Memory B cell (primary cell): ENCODE data around the gene TBX18.

Experiments used
- ATAC-seq: fragments of 150-1000 bp; cut with Tn5 transposase; 2 replicates; pipeline ENCODE4 v1.10.0; 2021; ENCODE audit warnings: low read depth, mild to moderate bottlenecking, moderate library complexity
- DNase-seq, 2 donors: peaks; one replicate each; pipeline ENCODE4 v3.0.0; 2022; ENCODE audit warnings: low spot score in 2 of 2
- H3K27ac Mint-ChIP-seq: one replicate; pipeline ENCODE4 v1.8.0; 2022; ENCODE audit warnings: mild to moderate bottlenecking, moderate library complexity, mixed read lengths
- H3K27me3 Mint-ChIP-seq: one replicate; pipeline ENCODE4 v1.8.0; 2022; ENCODE audit warnings: mixed read lengths
- H3K36me3 Mint-ChIP-seq: one replicate; pipeline ENCODE4 v1.8.0; 2022; ENCODE audit warnings: mild to moderate bottlenecking, mixed read lengths
- H3K4me1 Mint-ChIP-seq: one replicate; pipeline ENCODE4 v1.8.0; 2022; ENCODE audit warnings: mixed read lengths
- H3K4me3 Mint-ChIP-seq: one replicate; pipeline ENCODE4 v1.8.0; 2022; ENCODE audit warnings: mild to moderate bottlenecking, moderate library complexity, mixed read lengths
- H3K9me3 Mint-ChIP-seq: one replicate; pipeline ENCODE4 v1.8.0; 2022; ENCODE audit warnings: mixed read lengths

Gene TBX18

DNA sequence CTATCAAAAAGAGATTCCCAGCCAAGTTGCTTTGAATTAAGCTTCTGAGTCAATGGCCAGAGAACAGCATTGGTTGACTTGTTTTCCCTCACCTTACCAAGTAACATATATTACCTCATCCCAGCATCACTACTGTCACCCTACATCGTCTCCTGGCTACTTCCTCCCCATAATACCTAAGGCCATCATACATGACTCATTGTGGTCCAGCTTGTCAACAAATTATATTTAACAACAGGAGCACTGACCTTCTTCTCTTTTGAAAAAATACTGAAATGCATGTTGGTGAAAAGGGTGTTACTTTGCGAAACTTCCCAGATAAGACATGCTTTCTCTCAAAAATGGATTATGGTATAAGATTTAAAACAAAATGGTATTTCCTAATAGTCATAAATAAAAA is 106.9 kb downstream of the TBX18 start:
- Mint-ChIP-seq H3K9me3 (no peaks in the 10 kb centered on the region), H3K4me1 (no peaks in the 10 kb centered on the region), H3K27ac (no peak overlapping the region), H3K27me3 (no peaks in the 10 kb centered on the region), H3K4me3 (no peak overlapping the region), H3K36me3 (no peaks in the 10 kb centered on the region)
- no peak for ATAC-seq
- no peak for DNase-seq

- DNase-seq = no peak
- no peaks in the 10 kb centered on the region for H3K9me3 Mint-ChIP-seq
- no peak overlapping the region for H3K4me3 Mint-ChIP-seq
- no peak overlapping the region for H3K27ac Mint-ChIP-seq
- H3K36me3 Mint-ChIP-seq = no peaks in the 10 kb centered on the region
- no peak for ATAC-seq
- no peaks in the 10 kb centered on the region for H3K27me3 Mint-ChIP-seq
- no peaks in the 10 kb centered on the region for H3K4me1 Mint-ChIP-seq
Observed at GRCh38 chr6:84657025-84657424, 107.4 kb downstream of the TBX18 start.

- Mint-ChIP-seq H3K9me3 (peaks cover 2% of the 10 kb centered on the region), H3K4me3 (no peak overlapping the region), H3K4me1 (no peaks in the 10 kb centered on the region), H3K27ac (no peak overlapping the region), H3K27me3 (no peaks in the 10 kb centered on the region), H3K36me3 (no peaks in the 10 kb centered on the region)
- ATAC-seq (no peak), DNase-seq (no peak)
Observed at GRCh38 chr6:84653027-84653551, 111.3 kb downstream of the TBX18 start.

DNA sequence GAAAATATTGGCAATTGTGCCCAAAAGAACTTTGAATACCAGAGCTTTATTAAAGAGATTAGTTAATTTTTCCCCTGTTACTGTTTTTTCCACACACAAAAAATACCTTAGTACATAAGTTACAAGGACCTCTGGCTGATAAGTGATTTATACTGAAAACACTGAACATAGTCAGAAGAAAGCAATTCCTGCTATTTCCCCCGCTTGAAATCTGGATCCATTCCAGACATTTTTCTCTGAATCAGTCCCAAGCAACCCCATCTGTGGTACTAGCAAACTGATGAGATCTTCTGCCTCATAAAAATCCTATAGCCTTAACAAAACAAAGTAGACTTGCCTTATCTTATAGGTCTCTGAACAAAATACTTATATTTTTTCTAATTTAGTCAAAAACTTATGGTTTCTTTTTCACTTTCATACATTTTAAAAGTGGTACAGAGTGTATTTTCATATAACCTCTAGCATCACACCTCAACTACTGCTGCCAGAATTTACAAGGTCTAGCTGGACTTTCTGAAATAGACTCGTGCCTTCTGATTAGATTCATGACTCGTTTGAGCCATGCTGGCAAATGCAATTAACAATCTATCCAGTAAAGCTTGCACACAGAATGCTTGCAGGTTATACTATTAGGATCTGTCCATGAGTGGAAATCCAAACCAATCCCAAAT is 111.9 kb downstream of the TBX18 start:
- Mint-ChIP-seq H3K27ac (no peak overlapping the region), H3K4me3 (no peak overlapping the region), H3K36me3 (no peaks in the 10 kb centered on the region), H3K9me3 (peaks cover 2% of the 10 kb centered on the region), H3K4me1 (no peaks in the 10 kb centered on the region), H3K27me3 (no peaks in the 10 kb centered on the region)
- ATAC-seq (no peak), DNase-seq (no peak)

DNA sequence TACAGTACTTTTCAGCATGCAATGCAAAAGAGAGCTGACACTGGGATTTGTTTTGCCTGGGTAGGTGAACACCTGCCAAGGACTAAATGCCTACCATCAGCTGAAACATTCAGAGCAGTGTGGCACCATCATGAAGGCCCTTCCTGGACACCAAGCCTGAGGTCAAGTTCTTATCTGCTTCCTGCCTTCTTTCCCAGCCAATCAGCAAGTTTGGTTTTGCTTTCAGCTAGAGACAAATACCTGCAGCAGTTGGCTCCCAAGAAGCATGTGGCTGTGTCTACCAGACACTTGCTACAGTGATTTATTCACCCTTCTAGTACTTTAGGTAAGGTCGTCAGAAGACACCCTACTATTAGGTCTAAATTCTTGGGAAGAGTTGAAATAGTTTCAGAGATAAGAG is 112.8 kb downstream of the TBX18 start:
- DNase-seq = no peak
- Mint-ChIP-seq H3K4me1 (no peaks in the 10 kb centered on the region), H3K36me3 (no peaks in the 10 kb centered on the region)

GRCh38 chr6:84648444-84648843 is 116.0 kb downstream of the TBX18 start:
- Mint-ChIP-seq H3K36me3 (no peaks in the 10 kb centered on the region), H3K4me1 (no peaks in the 10 kb centered on the region), H3K27me3 (no peaks in the 10 kb centered on the region), H3K4me3 (no peak overlapping the region), H3K27ac (no peak overlapping the region), H3K9me3 (peaks cover 3% of the 10 kb centered on the region)
- DNase-seq (no peak), ATAC-seq (no peak)

More for the DNA sequence above, 112.8 kb downstream of the TBX18 start:
- Mint-ChIP-seq H3K27me3 (no peaks in the 10 kb centered on the region), H3K27ac (no peak overlapping the region), H3K4me3 (no peak overlapping the region), H3K9me3 (peaks cover 2% of the 10 kb centered on the region)
- ATAC-seq = no peak

- Mint-ChIP-seq H3K9me3 (peaks cover 1% of the 10 kb centered on the region), H3K4me1 (no peaks in the 10 kb centered on the region), H3K36me3 (no peaks in the 10 kb centered on the region), H3K27me3 (no peaks in the 10 kb centered on the region), H3K27ac (no peak overlapping the region), H3K4me3 (no peak overlapping the region)
- DNase-seq (no peak), ATAC-seq (no peak)
Observed at GRCh38 chr6:84645563-84646266, 118.7 kb downstream of the TBX18 start.

DNA sequence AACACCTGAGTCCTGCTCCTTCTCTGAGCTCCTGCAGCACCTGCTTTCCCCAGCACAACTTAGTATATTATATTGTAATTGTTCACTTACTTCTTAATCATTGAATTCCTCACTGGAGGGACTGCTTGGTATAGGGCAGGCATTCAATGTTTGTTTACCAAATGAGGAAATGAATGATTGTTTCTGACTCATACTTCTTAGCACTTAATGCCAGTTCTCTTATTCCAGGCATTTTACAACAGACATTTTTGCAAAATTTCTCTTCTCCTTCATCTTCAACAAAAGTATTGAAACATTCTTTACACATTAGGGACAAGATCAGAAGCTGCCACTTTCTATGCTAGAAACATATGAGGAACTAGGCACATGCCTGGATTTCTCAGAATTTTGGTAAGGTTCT is 119.4 kb downstream of the TBX18 start:
- DNase-seq (no peak), ATAC-seq (no peak)
- Mint-ChIP-seq H3K27me3 (no peaks in the 10 kb centered on the region), H3K27ac (no peak overlapping the region), H3K36me3 (no peaks in the 10 kb centered on the region), H3K4me1 (no peaks in the 10 kb centered on the region), H3K4me3 (no peak overlapping the region), H3K9me3 (peaks cover 1% of the 10 kb centered on the region)

- H3K4me1 Mint-ChIP-seq = no peaks in the 10 kb centered on the region
- H3K27ac Mint-ChIP-seq = no peak overlapping the region
- ATAC-seq = no peak
- DNase-seq = no peak
- H3K27me3 Mint-ChIP-seq = no peaks in the 10 kb centered on the region
- H3K4me3 Mint-ChIP-seq = no peak overlapping the region
- H3K36me3 Mint-ChIP-seq = no peaks in the 10 kb centered on the region
- H3K9me3 Mint-ChIP-seq = peaks cover 1% of the 10 kb centered on the region
Observed at GRCh38 chr6:84643778-84644177, 120.6 kb downstream of the TBX18 start.

GRCh38 chr6:84641076-84641475 is 123.3 kb downstream of the TBX18 start:
- no peak for ATAC-seq
- H3K4me3 Mint-ChIP-seq = no peak overlapping the region
- no peaks in the 10 kb centered on the region for H3K36me3 Mint-ChIP-seq
- peaks cover 7% of the 10 kb centered on the region for H3K9me3 Mint-ChIP-seq
- no peak overlapping the region for H3K27ac Mint-ChIP-seq
- DNase-seq = no peak
- H3K27me3 Mint-ChIP-seq = no peaks in the 10 kb centered on the region
- H3K4me1 Mint-ChIP-seq = no peaks in the 10 kb centered on the region

DNA sequence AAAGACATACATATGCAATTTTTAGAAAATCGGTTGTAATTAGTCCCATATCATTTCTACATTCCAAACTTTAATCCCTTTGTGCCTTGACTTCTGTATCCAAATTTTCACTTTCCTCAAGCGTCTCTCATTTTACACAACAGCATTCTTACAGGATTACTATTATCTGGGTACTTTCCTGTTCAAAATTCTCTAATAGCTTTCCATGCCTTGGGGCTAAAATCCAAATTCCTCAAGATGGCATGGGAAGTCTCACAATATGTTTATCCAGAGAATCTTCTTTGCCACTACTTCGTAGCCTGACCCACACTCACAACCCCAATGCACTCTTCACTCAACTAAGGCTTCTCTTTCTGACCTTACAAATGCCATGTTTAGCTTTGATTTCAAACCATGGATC is 125.0 kb downstream of the TBX18 start:
- no peaks in the 10 kb centered on the region for H3K4me1 Mint-ChIP-seq
- no peak for DNase-seq
- H3K9me3 Mint-ChIP-seq = peaks cover 11% of the 10 kb centered on the region
- H3K4me3 Mint-ChIP-seq = no peak overlapping the region
- H3K27me3 Mint-ChIP-seq = no peaks in the 10 kb centered on the region
- no peak overlapping the region for H3K27ac Mint-ChIP-seq
- no peaks in the 10 kb centered on the region for H3K36me3 Mint-ChIP-seq
- ATAC-seq = no peak

GRCh38 chr6:84638286-84638685 is 126.1 kb downstream of the TBX18 start:
- no peaks in the 10 kb centered on the region for H3K36me3 Mint-ChIP-seq
- H3K27me3 Mint-ChIP-seq = no peaks in the 10 kb centered on the region
- H3K27ac Mint-ChIP-seq = no peak overlapping the region
- no peak overlapping the region for H3K4me3 Mint-ChIP-seq
- peaks cover 9% of the 10 kb centered on the region for H3K9me3 Mint-ChIP-seq
- DNase-seq (no peak), ATAC-seq (no peak)
- H3K4me1 Mint-ChIP-seq = no peaks in the 10 kb centered on the region
